Epithelial cell of esophagus (primary cell): Measurements from ENCODE around the gene ARID1B.

Source experiments
- DNase-seq: peaks from one replicate; pipeline ENCODE4 v3.0.0; 2010; ENCODE audit warnings: low read depth
- H3K4me3 ChIP-seq: 2 replicates; pipeline ENCODE4 v1.5.1; 2011; ENCODE audit warnings: mild to moderate bottlenecking, low read length, control low read depth
- CTCF ChIP-seq: IDR thresholded peaks from 2 replicates; pipeline ENCODE4 v1.5.1; 2011; ENCODE audit warnings: low read depth, mild to moderate bottlenecking, low read length, control low read depth, inconsistent platforms; ENCODE audit not compliant: insufficient read depth; ENCODE audit errors: missing control alignments

ARID1B gene

GRCh38 chr6:156845454-156846155 lies 68.4 kb downstream of the ARID1B start:
- no peak overlapping the region for H3K4me3 ChIP-seq
- DNase-seq, result no peak
- no peak for TF ChIP-seq CTCF

- DNase-seq, result no peak
- H3K4me3 ChIP-seq, result no peak overlapping the region
- TF ChIP-seq CTCF, result no peak
Measured at GRCh38 chr6:156846845-156847599, 69.8 kb downstream of the ARID1B start.

GRCh38 chr6:156848123-156848522 lies 70.9 kb downstream of the ARID1B start:
- no peak overlapping the region for H3K4me3 ChIP-seq
- no peak for DNase-seq
- TF ChIP-seq CTCF, result no peak

- TF ChIP-seq CTCF, result no peak
- no peak overlapping the region for H3K4me3 ChIP-seq
- no peak for DNase-seq
Measured at GRCh38 chr6:156848533-156848932, 71.4 kb downstream of the ARID1B start.

GRCh38 chr6:156849806-156850205 lies 72.6 kb downstream of the ARID1B start:
- no peak for TF ChIP-seq CTCF
- no peak overlapping the region for H3K4me3 ChIP-seq
- DNase-seq, result no peak

- no peak overlapping the region for H3K4me3 ChIP-seq
- no peak for TF ChIP-seq CTCF
- DNase-seq, result no peak
Measured at GRCh38 chr6:156850353-156850752, 73.2 kb downstream of the ARID1B start.
